Heart right ventricle (tissue), 16 donors: ENCODE data around the gene SMYD4. TPM values are rescaled to one million over a fixed set of nuclear protein-coding genes. Genes with fewer than 3 reads are reported as not detected.

Experiments used
- ATAC-seq, 8 donors: fragments of 200-7000 bp; cut with Tn5 transposase; one replicate each; pipeline ENCODE4 v1.9.1; 2020; ENCODE audit warnings: mild to moderate bottlenecking in 8 of 8, moderate library complexity in 8 of 8, moderate number of reproducible peaks in 1 of 8
- DNase-seq, 2 donors: peaks; one replicate each; pipeline ENCODE4 v3.0.0-alpha.2; 2020
- H3K27ac ChIP-seq, 10 donors: fragments of 200-600 bp; sonication (generic) in 2 of 10; one replicate each; pipeline versions ENCODE4 v1.5.0 to v1.8.0; 2020 to 2022; ENCODE audit warnings: mild to moderate bottlenecking in 3 of 10
- H3K27me3 ChIP-seq, 7 donors: fragments of 200-600 bp; one replicate each; pipeline ENCODE4 v1.8.0; 2021 to 2022; ENCODE audit warnings: mild to moderate bottlenecking in 2 of 7
- H3K36me3 ChIP-seq, 9 donors: fragments of 200-600 bp; sonication (generic) in 1 of 9; one replicate each; pipeline versions ENCODE4 v1.5.0 to v1.8.0; 2020 to 2022; ENCODE audit warnings: mild to moderate bottlenecking in 2 of 9
- H3K4me1 ChIP-seq, 9 donors: fragments of 200-600 bp; sonication (generic) in 1 of 9; one replicate each; pipeline versions ENCODE4 v1.5.0 to v1.8.0; 2020 to 2022; ENCODE audit warnings: mild to moderate bottlenecking in 4 of 9
- H3K4me3 ChIP-seq, 10 donors: fragments of 200-600 bp; sonication (generic) in 2 of 10; one replicate each; pipeline versions ENCODE4 v1.5.0 to v1.8.0; 2020 to 2022; ENCODE audit warnings: mild to moderate bottlenecking in 7 of 10, moderate library complexity in 2 of 10
- H3K9me3 ChIP-seq, 11 donors: fragments of 200-600 bp in 10 of 11; sonication (generic) in 2 of 11; one replicate each; pipeline versions ENCODE4 v1.5.0 to v1.8.0; 2013 to 2022; ENCODE audit warnings: mild to moderate bottlenecking in 2 of 11, control low read depth in 1 of 11, moderate library complexity in 1 of 11
- CTCF ChIP-seq, 9 donors: fragments of 200-600 bp; sonication (generic) in 2 of 9; IDR thresholded peaks; one replicate each; pipeline versions ENCODE4 v1.5.0 to v1.8.0; 2021 to 2022; ENCODE audit warnings: antibody characterized with exemption in 9 of 9, mild to moderate bottlenecking in 5 of 9, moderate library complexity in 1 of 9
- WGBS, 2 donors: extraction: QIAGEN DNeasy Blood & Tissue Kit; methylation state at CpG; one replicate each; pipeline ENCODE4 v1.1.7; 2013; ENCODE audit warnings: inconsistent platforms in 1 of 2; 5-methylcytosine and 5-hydroxymethylcytosine counted together
- intact Hi-C, 10 donors: fragments of 100-400 bp; cut with DNase I; formaldehyde crosslinking; loops; one replicate each; pipeline versions ENCODE4 v1.11.1 to v1.14.2; 2022
- polyA plus RNA-seq, 2 donors: library from polyadenylated mRNA; stranded (reverse); fragments of 200-250 nt; gene quantifications; one replicate each; pipeline ENCODE4 v1.2.3, GENCODE V29; 2013
- total RNA-seq, 10 donors: library from RNA; stranded (reverse); fragmentation: NEBNext Ultra II Directional in 3 of 10; extraction: Animal tissue kit (Norgen Biotek cat#: 25700) in 3 of 10; gene quantifications; one replicate each; pipeline versions ENCODE4 v1.2.1 to v1.2.4, GENCODE V29; 2021 to 2023
- donor health status: Arrhythmogenic right ventricular cardiomyopathy.
- donor health status: ischemic (EF 13 %, LVEDD 7.1; RV severe dilation, severe dysfunction).
- donor health status: healthy with polysubstance abuse.
- donor health status: DM: no; HTN: yes; CAD: no.
- donor health status: DM: no; HTN: no; CAD: no.
- donor health status: ischemic (EF 25% LVEDD 6.9; RV normal size, moderate dysfunction).
- donor health status: ischemic (EF 25% LVEDD 5.7; RV mildly dilated, moderate dysfunction).
- donor health status: healthy.
- donor health status: DM: yes; HTN: yes; CAD: no.
- donor health status: Ischemic cardiomyopathy.
- donor health status: ischemic (EF 35%, LVEDD 5.7; RV mildly dilated, moderate dysfunction).
- donor health status: nonischemic (EF 11% LVEDD 7.7; RV severe dilation, severe dysfunction).
- donor health status: DM: yes; HTN: yes; CAD: no.
- donor health status: PGD.
- donor health status: ischemic (EF 29% LVEDD 5.4; RV normal size, mild dysfunction).
- donor health status: nonischemic (EF 23%, LVEDD 6.1; RV moderate dilation, normal function).

The SMYD4 gene
- total and polyA plus RNA-seq, 12 donors: 4.6 to 13.5 (median 8.9) TPM

- intact Hi-C loops: loop anchor here in 1 of 10 donors (10.0 kb wide), 1 partner anchor 1341 kb away; no protein-coding TSS in a partner anchor
- Histone ChIP-seq H3K27ac (peak overlapping the region in 1 of 10 donors; percentile 56), H3K36me3 (no peaks in the 10 kb centered on the region)
Observed at GRCh38 chr17:1753767-1754429, 75.8 kb downstream of the SMYD4 start.

GRCh38 chr17:1752425-1753262 is 77.1 kb downstream of the SMYD4 start:
- TF ChIP-seq CTCF (IDR thresholded peaks at IDR 0.05): no peak
- H3K4me1 ChIP-seq: peaks cover 0 to 27% (median 0%) of the 10 kb centered on the region in 9 donors
- intact Hi-C loops: loop anchor here in 1 of 10 donors (10.0 kb wide), 1 partner anchor 1342 kb away; no protein-coding TSS in a partner anchor
- H3K4me3 ChIP-seq: peak overlapping the region in 1 of 10 donors; percentile 26
- peak overlapping the region in 2 of 10 donors; percentile 19 to 85 for H3K27ac ChIP-seq
- ATAC-seq (peak; percentile 11 to 68 (median 51)), DNase-seq (no peak)
- no peaks in the 10 kb centered on the region for H3K27me3 ChIP-seq
- WGBS, 2 donors: 63 to 66% methylated on average over 18 of the region's 18 CpGs
- no peaks in the 10 kb centered on the region for H3K36me3 ChIP-seq
- H3K9me3 ChIP-seq: no peaks in the 10 kb centered on the region

More at GRCh38 chr17:1753767-1754429, 75.8 kb downstream of the SMYD4 start:
- H3K4me1 ChIP-seq: peaks cover 0 to 31% (median 0%) of the 10 kb centered on the region in 9 donors
- H3K4me3 ChIP-seq: no peak overlapping the region
- ATAC-seq: no peak
- no peaks in the 10 kb centered on the region for H3K9me3 ChIP-seq
- no peak for DNase-seq
- H3K27me3 ChIP-seq: no peaks in the 10 kb centered on the region
- TF ChIP-seq CTCF (IDR thresholded peaks at IDR 0.05): no peak
- 82% methylated on average over 23 of the region's 23 CpGs for WGBS, 2 donors

DNA sequence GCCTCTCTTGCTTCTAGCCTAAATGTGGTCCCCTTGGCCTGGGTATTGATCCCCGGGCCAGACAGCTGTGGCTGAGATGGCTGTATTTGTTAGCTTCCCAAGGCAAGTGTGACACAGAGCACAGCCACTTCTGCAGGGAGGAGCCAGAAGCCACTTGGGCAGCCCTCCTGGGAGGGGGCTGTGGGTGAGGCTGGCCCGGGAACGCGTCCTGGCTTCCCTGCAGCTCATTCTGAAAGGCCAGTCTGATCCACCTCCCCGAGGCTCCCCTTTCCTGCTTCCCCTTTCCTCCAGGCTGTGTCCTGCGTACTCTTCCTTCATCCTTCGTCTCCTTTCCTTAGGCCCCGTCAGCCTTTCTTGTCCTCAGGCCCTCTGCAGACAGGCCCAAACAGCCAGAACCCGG is 79.1 kb downstream of the SMYD4 start:
- Histone ChIP-seq H3K9me3 (no peaks in the 10 kb centered on the region), H3K36me3 (no peaks in the 10 kb centered on the region), H3K4me3 (no peak overlapping the region), H3K27me3 (no peaks in the 10 kb centered on the region), H3K27ac (no peak overlapping the region), H3K4me1 (peaks cover 0 to 34% (median 0%) of the 10 kb centered on the region in 9 donors)
- WGBS, 2 donors: 80 to 82% methylated on average over 9 of the region's 9 CpGs
- TF ChIP-seq CTCF (IDR thresholded peaks at IDR 0.05): no peak
- intact Hi-C loops: loop anchor here in 1 of 10 donors (10.0 kb wide), 1 partner anchor 1344 kb away; no protein-coding TSS in a partner anchor
- ATAC-seq (no peak), DNase-seq (no peak)

GRCh38 chr17:1746975-1747543 is 82.6 kb downstream of the SMYD4 start:
- no peaks in the 10 kb centered on the region for H3K36me3 ChIP-seq
- intact Hi-C loops: no loop called here
- TF ChIP-seq CTCF (IDR thresholded peaks at IDR 0.05): no peak
- peak overlapping the region in 6 of 10 donors; percentile 11 to 73 (median 61) for H3K27ac ChIP-seq
- H3K9me3 ChIP-seq: no peaks in the 10 kb centered on the region
- WGBS, 2 donors: 76 to 78% methylated on average over 22 of the region's 22 CpGs
- peak in 7 of 8 donors; percentile 48 to 88 (median 85) for ATAC-seq
- no peak overlapping the region for H3K4me3 ChIP-seq
- no peaks in the 10 kb centered on the region for H3K27me3 ChIP-seq
- H3K4me1 ChIP-seq: peaks cover 0 to 12% (median 0%) of the 10 kb centered on the region in 9 donors
- DNase-seq: no peak
